ENCODE results near the gene SLAIN1. TPM values are rescaled to one million over a fixed set of nuclear protein-coding genes. Genes with fewer than 3 reads are reported as not detected.

SLAIN1 gene
- polyA plus RNA-seq, 2 of the 4 experiments (the other 2 are of a cell fraction): 0.43 to 3.6 TPM

DNA sequence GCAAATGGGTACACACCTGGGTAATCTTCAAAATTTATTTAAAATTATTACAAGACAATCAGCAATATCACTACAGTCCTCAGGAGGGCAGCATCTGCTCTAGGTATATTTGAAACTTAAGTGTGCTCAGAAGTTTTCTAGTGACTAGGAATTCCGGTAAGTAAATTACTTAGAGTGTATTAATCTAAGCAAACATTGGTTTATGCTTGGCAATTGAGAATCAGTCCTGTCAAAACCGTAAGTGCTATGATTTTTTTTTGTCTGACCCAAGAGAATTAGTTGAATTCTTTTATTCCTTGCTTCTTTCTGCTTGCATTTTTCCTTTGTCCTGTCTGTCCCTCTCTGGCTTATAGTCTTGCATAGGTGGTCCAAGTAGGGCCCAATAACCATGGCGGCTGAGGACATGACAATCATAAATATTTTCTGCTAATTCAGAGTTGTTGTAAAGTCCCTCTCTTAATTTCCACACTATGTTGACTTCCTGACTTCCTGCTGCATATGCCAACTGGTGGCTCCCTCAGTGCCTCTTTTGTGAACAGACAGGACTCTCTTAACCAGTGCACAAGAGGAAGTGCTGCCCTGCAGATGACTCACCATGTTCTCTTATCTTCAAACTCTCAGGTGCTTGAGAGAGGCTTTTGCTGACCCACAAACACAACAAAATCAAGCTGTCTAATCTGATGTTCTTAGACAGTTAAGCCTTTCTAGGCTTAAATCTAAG is 82.2 kb downstream of the SLAIN1 start:
- peak in 1 of 2 experiments; percentile 58; a peak in 2 of 6 replicates for ATAC-seq

GRCh38 chr13:77781808-77782207 is 84.3 kb downstream of the SLAIN1 start:
- no peak for TF ChIP-seq HEYL (CRISPR knock-in tag; IDR thresholded peaks at IDR 0.05)
- no peak for TF ChIP-seq KDM1A (IDR thresholded peaks at IDR 0.05; ENCODE audit: low read depth)
- no peak for TF ChIP-seq HMGXB4 (CRISPR knock-in tag; IDR thresholded peaks at IDR 0.05; ENCODE audit: borderline replicate concordance)
- TF ChIP-seq REST (IDR thresholded peaks at IDR 0.05): no peak
- TF ChIP-seq MAZ (IDR thresholded peaks at IDR 0.05; ENCODE audit: borderline replicate concordance, low read depth, low read length): no peak
- TF ChIP-seq, protein P1, sequence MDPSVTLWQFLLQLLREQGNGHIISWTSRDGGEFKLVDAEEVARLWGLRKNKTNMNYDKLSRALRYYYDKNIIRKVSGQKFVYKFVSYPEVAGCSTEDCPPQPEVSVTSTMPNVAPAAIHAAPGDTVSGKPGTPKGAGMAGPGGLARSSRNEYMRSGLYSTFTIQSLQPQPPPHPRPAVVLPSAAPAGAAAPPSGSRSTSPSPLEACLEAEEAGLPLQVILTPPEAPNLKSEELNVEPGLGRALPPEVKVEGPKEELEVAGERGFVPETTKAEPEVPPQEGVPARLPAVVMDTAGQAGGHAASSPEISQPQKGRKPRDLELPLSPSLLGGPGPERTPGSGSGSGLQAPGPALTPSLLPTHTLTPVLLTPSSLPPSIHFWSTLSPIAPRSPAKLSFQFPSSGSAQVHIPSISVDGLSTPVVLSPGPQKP (IDR thresholded peaks at IDR 0.05; ENCODE audit: low read depth, low read length): no peak
- no peak for TF ChIP-seq EHF (CRISPR knock-in tag; IDR thresholded peaks at IDR 0.05)
- TF ChIP-seq CHD2 (IDR thresholded peaks at IDR 0.05; ENCODE audit: low read length, partially characterized antibody): no peak
- TF ChIP-seq CHD4 (IDR thresholded peaks at IDR 0.05; ENCODE audit: borderline replicate concordance): no peak
- TF ChIP-seq CBX2 (IDR thresholded peaks at IDR 0.05; ENCODE audit: borderline replicate concordance, low read depth): no peak
- no peak for TF ChIP-seq POLR2AphosphoS2 (conservative IDR thresholded peaks at IDR 0.05; ENCODE audit: low read length)
- TF ChIP-seq MYC (IDR thresholded peaks at IDR 0.05; ENCODE audit: borderline replicate concordance, low read length): no peak
- no peak for TF ChIP-seq NFE2L2 (conservative IDR thresholded peaks at IDR 0.05; ENCODE audit: low read length)
- TF ChIP-seq FOXS1 (CRISPR knock-in tag; IDR thresholded peaks at IDR 0.05): no peak
- TF ChIP-seq GATA3 (IDR thresholded peaks at IDR 0.05; ENCODE audit: borderline replicate concordance): no peak
- TF ChIP-seq USF2 (IDR thresholded peaks at IDR 0.05): no peak
- TF ChIP-seq ZNF302 (CRISPR knock-in tag; IDR thresholded peaks at IDR 0.05): no peak
- TF ChIP-seq NPAS2 (CRISPR knock-in tag; IDR thresholded peaks at IDR 0.05; ENCODE audit: borderline replicate concordance): no peak
- no peak for TF ChIP-seq HOXB5 (CRISPR knock-in tag; IDR thresholded peaks at IDR 0.05)
- TF ChIP-seq EHMT2 (IDR thresholded peaks at IDR 0.05; ENCODE audit: low read depth): no peak
- FAIRE-seq (no peak), DNase-seq (ENCODE audit: low read depth in 1 of 2, low spot score in 1 of 2) (no peak), ATAC-seq (no peak)
- Histone ChIP-seq H3K27ac (no peak overlapping the region), H3K9me3 (no peaks in the 10 kb centered on the region), H3K4me3 (no peak overlapping the region), H3K4me1 (no peaks in the 10 kb centered on the region), H3K4me2 (no peak overlapping the region)
- POLR2A ChIA-PET: no interaction called here
- CTCF ChIA-PET: interaction anchor here (1.3 to 1.7 kb wide), 2 partner anchors 339 to 1197 kb away, joined by 3 to 6 read pairs; no protein-coding TSS in a partner anchor

More for the DNA sequence above, 82.2 kb downstream of the SLAIN1 start:
- ChIA-PET POLR2A (no interaction called here), CTCF (interaction anchor here (1.0 to 1.1 kb wide), 3 partner anchors 11 to 343 kb away, joined by 3 to 5 read pairs (median 4); no protein-coding TSS in a partner anchor)
- H3K4me2 ChIP-seq: no peak overlapping the region
- H3K4me1 ChIP-seq: no peaks in the 10 kb centered on the region
- TF ChIP-seq SMC3 (IDR thresholded peaks at IDR 0.05) (0 out of 3 replicates have a peak, but pooled peaks have one; percentile 15), CTCF (IDR thresholded peaks at IDR 0.05) (peak; percentile 51), SREBF2 (IDR thresholded peaks at IDR 0.05) (no peak), ESRRA (IDR thresholded peaks at IDR 0.05; ENCODE audit: borderline replicate concordance, low read length) (no peak), RAD21 (conservative IDR thresholded peaks at IDR 0.05 in 1 of 2, IDR thresholded peaks at IDR 0.05 in 1 of 2) (peak; percentile 56 to 61)
- DNase-seq (ENCODE audit: low read depth in 1 of 2, low spot score in 1 of 2): peak; percentile 1 to 61
- FAIRE-seq: no peak
- no peaks in the 10 kb centered on the region for H3K9me3 ChIP-seq
- 5% methylated on average over 3 of the region's 3 CpGs for WGBS (ENCODE audit: missing lambda C conversion rate)
- no peak overlapping the region for H3K27ac ChIP-seq
- no peak overlapping the region for H3K4me3 ChIP-seq

Data from A549 (cell line).